Measurements from ENCODE around the gene RRP15. TPM values are rescaled to one million over a fixed set of nuclear protein-coding genes. Genes with fewer than 3 reads are reported as not detected.

RRP15 gene
- total and polyA plus RNA-seq, 11 donors = 4.1 to 25.3 (median 17.6) TPM

- Histone ChIP-seq H3K9me3 (no peaks in the 10 kb centered on the region), H3K4me1 (no peaks in the 10 kb centered on the region), H3K27me3 (peaks cover 0 to 3% (median 0%) of the 10 kb centered on the region in 9 donors), H3K4me3 (no peak overlapping the region), H3K27ac (no peak overlapping the region), H3K36me3 (no peaks in the 10 kb centered on the region)
- WGBS, 4 donors = 40 to 57% (median 49%) methylated on average over 2 of the region's 2 CpGs
- ATAC-seq = no peak
- intact Hi-C loops (cut with DNase I) = no loop called here
- no peak for DNase-seq
- TF ChIP-seq POLR2A (IDR thresholded peaks at IDR 0.05) (no peak), CTCF (IDR thresholded peaks at IDR 0.05) (no peak)
Measured at GRCh38 chr1:218266356-218266755, 18.7 kb upstream of the RRP15 start.

- intact Hi-C loops (cut with DNase I) = no loop called here
- Histone ChIP-seq H3K4me3 (no peak overlapping the region), H3K4me1 (no peaks in the 10 kb centered on the region), H3K27me3 (no peaks in the 10 kb centered on the region), H3K27ac (no peak overlapping the region), H3K9me3 (no peaks in the 10 kb centered on the region), H3K36me3 (no peaks in the 10 kb centered on the region)
- ATAC-seq (no peak), DNase-seq (no peak)
- 86 to 89% (median 88%) methylated on average over 6 of the region's 6 CpGs for WGBS, 4 donors
- TF ChIP-seq POLR2A (IDR thresholded peaks at IDR 0.05) (no peak), CTCF (IDR thresholded peaks at IDR 0.05) (no peak)
Measured at GRCh38 chr1:218272366-218272765, 12.7 kb upstream of the RRP15 start.

- Histone ChIP-seq H3K36me3 (no peaks in the 10 kb centered on the region), H3K27ac (no peak overlapping the region), H3K9me3 (no peaks in the 10 kb centered on the region), H3K4me3 (no peak overlapping the region), H3K4me1 (no peaks in the 10 kb centered on the region), H3K27me3 (no peaks in the 10 kb centered on the region)
- DNase-seq (no peak), ATAC-seq (no peak)
- WGBS, 4 donors = 66 to 80% (median 74%) methylated on average over 3 of the region's 3 CpGs
- intact Hi-C loops (cut with DNase I) = no loop called here
- TF ChIP-seq POLR2A (IDR thresholded peaks at IDR 0.05) (no peak), CTCF (IDR thresholded peaks at IDR 0.05) (no peak)
Measured at GRCh38 chr1:218273762-218274479, 11.2 kb upstream of the RRP15 start.

GRCh38 chr1:218274511-218274910, 10.6 kb upstream of the RRP15 start:
- H3K4me1 ChIP-seq = no peaks in the 10 kb centered on the region
- intact Hi-C loops (cut with DNase I) = no loop called here
- ATAC-seq = no peak
- DNase-seq = no peak
- no peak overlapping the region for H3K27ac ChIP-seq
- H3K36me3 ChIP-seq = no peaks in the 10 kb centered on the region
- no peak overlapping the region for H3K4me3 ChIP-seq
- 78 to 92% (median 86%) methylated on average over 2 of the region's 2 CpGs for WGBS, 4 donors
- H3K9me3 ChIP-seq = no peaks in the 10 kb centered on the region
- H3K27me3 ChIP-seq = no peaks in the 10 kb centered on the region
- no peak for TF ChIP-seq CTCF (IDR thresholded peaks at IDR 0.05)
- TF ChIP-seq POLR2A (IDR thresholded peaks at IDR 0.05) = no peak
